ENCODE results near the gene FBXO36. TPM values are rescaled to one million over a fixed set of nuclear protein-coding genes. Genes with fewer than 3 reads are reported as not detected.

Gene FBXO36
- total RNA-seq, 1 experiment from 2014 or later, result 3.6 TPM

- DNase-seq, result no peak
- no peaks in the 10 kb centered on the region for H3K9me3 ChIP-seq (ENCODE audit: low read length)
- H3K4me2 ChIP-seq (ENCODE audit: low read length), result no peak overlapping the region
- H3K79me2 ChIP-seq (ENCODE audit: low read length), result peaks cover 66% of the 10 kb centered on the region
- H3K4me1 ChIP-seq (ENCODE audit: insufficient read depth, low read length), result no peaks in the 10 kb centered on the region
- no peak for ATAC-seq
- TF ChIP-seq CTCF (conservative IDR thresholded peaks at IDR 0.05; ENCODE audit: low read depth, low read length) (no peak), EZH2 (IDR thresholded peaks at IDR 0.05; ENCODE audit: low read length, unreplicated experiment) (no peak), EZH2phosphoT487 (IDR thresholded peaks at IDR 0.05; ENCODE audit: borderline replicate concordance, low read length) (no peak)
- ChIA-PET CTCF (no interaction called here), POLR2A (ENCODE audit: unreplicated experiment) (no interaction called here)
- peaks cover 24% of the 10 kb centered on the region for H3K36me3 ChIP-seq (ENCODE audit: low read depth, low read length)
- no peak overlapping the region for H2AFZ ChIP-seq (ENCODE audit: low read length)
- H3K27ac ChIP-seq (ENCODE audit: low read length), result no peak overlapping the region
- no TSS peak for BruUV-seq (replicated peaks)
- intact Hi-C loops (cut with micrococcal nuclease), result no loop called here
- no peaks in the 10 kb centered on the region for H3K27me3 ChIP-seq (ENCODE audit: low read length)
- H3K9ac ChIP-seq (ENCODE audit: low read length), result no peak overlapping the region
- H4K20me1 ChIP-seq (ENCODE audit: low read length), result 0 out of 2 replicates have a peak, but pooled peaks cover 5% of the 10 kb centered on the region
- no peaks in the 10 kb centered on the region for H3K9me2 ChIP-seq (replicated peaks; ENCODE audit: low read length)
- H3K4me3 ChIP-seq (ENCODE audit: low read length), result no peak overlapping the region
- H3F3A ChIP-seq (ENCODE audit: low read length, unreplicated experiment), result no peaks in the 10 kb centered on the region
Measured at GRCh38 chr2:229880892-229881586, 41.3 kb upstream of the FBXO36 start.

GRCh38 chr2:229882583-229882982 lies 39.7 kb upstream of the FBXO36 start:
- H3K36me3 ChIP-seq (ENCODE audit: low read depth, low read length), result peaks cover 22% of the 10 kb centered on the region
- intact Hi-C loops (cut with micrococcal nuclease), result no loop called here
- H4K20me1 ChIP-seq (ENCODE audit: low read length), result peaks cover 12% of the 10 kb centered on the region; the same call in 1 of the 2 replicates
- H3K79me2 ChIP-seq (ENCODE audit: low read length), result peaks cover 76% of the 10 kb centered on the region
- no peak overlapping the region for H2AFZ ChIP-seq (ENCODE audit: low read length)
- no peaks in the 10 kb centered on the region for H3K9me2 ChIP-seq (replicated peaks; ENCODE audit: low read length)
- no peaks in the 10 kb centered on the region for H3K27me3 ChIP-seq (ENCODE audit: low read length)
- no peaks in the 10 kb centered on the region for H3K4me1 ChIP-seq (ENCODE audit: insufficient read depth, low read length)
- H3K9ac ChIP-seq (ENCODE audit: low read length), result no peak overlapping the region
- no peak overlapping the region for H3K4me2 ChIP-seq (ENCODE audit: low read length)
- no peak overlapping the region for H3K4me3 ChIP-seq (ENCODE audit: low read length)
- CTCF ChIA-PET, result no interaction called here
- TF ChIP-seq EZH2 (IDR thresholded peaks at IDR 0.05; ENCODE audit: low read length, unreplicated experiment) (no peak), CTCF (conservative IDR thresholded peaks at IDR 0.05; ENCODE audit: low read depth, low read length) (no peak), EZH2phosphoT487 (IDR thresholded peaks at IDR 0.05; ENCODE audit: borderline replicate concordance, low read length) (no peak)
- no TSS peak for BruUV-seq (replicated peaks)
- no peaks in the 10 kb centered on the region for H3K9me3 ChIP-seq (ENCODE audit: low read length)
- DNase-seq (no peak), ATAC-seq (no peak)
- no peaks in the 10 kb centered on the region for H3F3A ChIP-seq (ENCODE audit: low read length, unreplicated experiment)
- no peak overlapping the region for H3K27ac ChIP-seq (ENCODE audit: low read length)
- POLR2A ChIA-PET (ENCODE audit: unreplicated experiment), result no interaction called here

Measured in PC-3 (cell line).